Mucosa of stomach (tissue), 1 donor: ENCODE data around the gene TUBB.

Experiments used
- H3K27me3 ChIP-seq: one replicate; pipeline ENCODE4 v1.7.0; 2013; ENCODE audit warnings: mild to moderate bottlenecking, low read length; ENCODE audit not compliant: control insufficient read depth, insufficient read depth
- H3K36me3 ChIP-seq: one replicate; pipeline ENCODE4 v1.7.0; 2013; ENCODE audit warnings: low read length; ENCODE audit not compliant: control insufficient read depth, insufficient read depth
- H3K4me1 ChIP-seq: one replicate; pipeline ENCODE4 v1.7.0; 2013; ENCODE audit warnings: mild to moderate bottlenecking, low read length; ENCODE audit not compliant: control insufficient read depth, insufficient read depth
- H3K4me3 ChIP-seq: one replicate; pipeline ENCODE4 v1.7.0; 2013; ENCODE audit warnings: low read length
- H3K9ac ChIP-seq: one replicate; pipeline ENCODE4 v1.7.0; 2013; ENCODE audit warnings: mild to moderate bottlenecking, low read length, moderate library complexity
- H3K9me3 ChIP-seq: one replicate; pipeline ENCODE4 v1.7.0; 2013; ENCODE audit warnings: mild to moderate bottlenecking, low read length, moderate library complexity; ENCODE audit not compliant: control insufficient read depth
- donor health status: Pancreatic carcinoma.

TUBB gene

GRCh38 chr6:30740540-30740870, 20.4 kb downstream of the TUBB start:
- Histone ChIP-seq H3K4me1 (peaks cover 40% of the 10 kb centered on the region), H3K4me3 (no peak overlapping the region), H3K9me3 (no peaks in the 10 kb centered on the region), H3K9ac (no peak overlapping the region), H3K36me3 (peaks cover 6% of the 10 kb centered on the region), H3K27me3 (no peaks in the 10 kb centered on the region)

DNA sequence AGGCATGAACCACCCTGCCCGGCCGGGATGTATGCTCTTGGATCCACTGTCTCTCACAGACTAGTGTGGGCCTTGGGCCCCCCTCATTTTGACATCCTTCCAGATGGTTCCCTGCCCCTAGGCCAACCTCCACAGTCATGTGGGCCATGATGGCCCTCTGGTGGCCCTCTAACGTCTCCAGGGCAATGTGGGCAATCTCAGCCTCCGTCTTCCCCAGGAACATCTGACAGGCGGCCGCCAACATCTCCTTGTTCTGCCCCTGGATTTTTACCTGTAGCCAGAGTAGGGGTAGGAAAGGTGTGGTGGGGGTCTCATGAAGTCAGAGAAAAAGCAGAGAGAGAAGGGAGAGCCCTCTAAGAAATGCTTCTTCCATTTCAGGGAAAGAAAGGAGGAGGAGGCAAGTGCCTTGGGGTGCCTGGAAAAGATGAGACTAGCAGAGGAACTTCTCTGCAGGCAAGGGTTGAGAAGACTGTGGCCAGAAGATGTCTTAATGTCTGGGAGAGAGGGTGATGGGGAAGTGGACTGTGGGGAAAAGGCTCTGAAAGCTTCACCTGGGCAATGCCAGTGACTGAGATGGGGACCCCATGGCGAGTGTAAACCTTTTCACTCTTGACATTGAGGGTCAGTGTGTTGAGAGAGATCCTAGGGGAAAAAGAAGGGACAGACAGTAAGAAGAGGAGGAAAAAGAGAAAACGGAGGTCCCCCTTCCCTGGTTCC, 21.1 kb downstream of the TUBB start:
- Histone ChIP-seq H3K36me3 (peaks cover 6% of the 10 kb centered on the region), H3K4me1 (peaks cover 40% of the 10 kb centered on the region), H3K9ac (peak overlapping the region; percentile 98), H3K9me3 (no peaks in the 10 kb centered on the region), H3K4me3 (peak overlapping the region; percentile 72), H3K27me3 (no peaks in the 10 kb centered on the region)

- Histone ChIP-seq H3K9ac (peak overlapping the region; percentile 98), H3K36me3 (peaks cover 6% of the 10 kb centered on the region), H3K4me1 (peaks cover 42% of the 10 kb centered on the region), H3K27me3 (no peaks in the 10 kb centered on the region), H3K4me3 (peak overlapping the region; percentile 72), H3K9me3 (no peaks in the 10 kb centered on the region)
These were observed 21.7 kb downstream of the TUBB start for GRCh38 chr6:30741789-30742315.

GRCh38 chr6:30742316-30743098, 22.4 kb downstream of the TUBB start, which contains the start of gene FLOT1:
TSS of gene FLOT1 (minus strand) at chr6:30742687. CDS start at chr6:30742189, 498 bp downstream.
- Histone ChIP-seq H3K4me1 (peaks cover 42% of the 10 kb centered on the region), H3K36me3 (peaks cover 6% of the 10 kb centered on the region), H3K4me3 (peak within 1 kb of the TSS; percentile 72), H3K9ac (peak within 1 kb of the TSS; percentile 98), H3K27me3 (no peaks in the 10 kb centered on the region), H3K9me3 (no peaks in the 10 kb centered on the region)

DNA sequence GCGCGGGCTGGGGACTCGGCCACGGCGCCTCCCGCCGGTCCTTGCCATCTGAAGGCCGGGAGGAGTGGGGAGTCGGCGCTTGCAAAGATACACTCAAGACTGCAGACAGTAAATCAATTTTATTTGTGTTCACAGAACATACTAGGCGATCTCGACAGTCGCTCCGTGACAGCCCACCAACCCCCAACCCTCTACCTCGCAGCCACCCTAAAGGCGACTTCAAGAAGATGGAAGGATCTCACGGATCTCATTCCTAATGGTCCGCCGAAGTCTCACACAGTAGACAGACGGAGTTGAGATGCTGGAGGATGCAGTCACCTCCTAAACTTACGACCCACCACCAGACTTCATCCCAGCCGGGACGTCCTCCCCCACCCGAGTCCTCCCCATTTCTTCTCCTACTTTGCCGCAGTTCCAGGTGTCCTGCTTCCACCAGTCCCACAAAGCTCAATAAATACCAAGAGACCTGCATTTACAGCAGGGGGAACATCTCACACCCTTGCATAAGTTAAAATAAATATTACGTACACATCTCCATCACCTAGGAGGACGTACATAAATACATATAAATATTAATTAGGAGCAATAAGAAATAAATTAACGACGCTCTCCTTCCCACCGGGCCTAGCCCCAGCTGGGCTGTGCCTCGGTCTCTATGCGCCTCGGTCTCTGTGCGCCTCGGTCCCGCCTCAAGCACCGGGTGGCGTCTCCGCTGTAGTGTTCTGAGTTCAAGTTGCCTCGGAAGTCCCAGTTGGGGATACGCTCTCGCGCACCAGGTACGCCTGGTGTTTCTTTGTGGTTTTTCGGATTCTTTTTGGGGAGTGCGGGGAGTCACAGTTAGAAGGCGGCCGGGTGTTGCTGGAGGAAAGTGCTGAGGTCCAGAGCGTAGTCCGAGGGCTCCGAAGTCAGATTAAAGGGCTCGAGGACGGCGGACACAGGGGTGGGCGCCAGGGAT, 23.2 kb downstream of the TUBB start:
- Histone ChIP-seq H3K36me3 (peaks cover 6% of the 10 kb centered on the region), H3K4me3 (peak overlapping the region; percentile 71), H3K27me3 (no peaks in the 10 kb centered on the region), H3K4me1 (peaks cover 44% of the 10 kb centered on the region), H3K9me3 (no peaks in the 10 kb centered on the region), H3K9ac (peak overlapping the region; percentile 98)

- H3K4me1 ChIP-seq = peaks cover 52% of the 10 kb centered on the region
- peak within 1 kb of the TSS; percentile 98 for H3K9ac ChIP-seq
- H3K4me3 ChIP-seq = peak within 1 kb of the TSS; percentile 71
- no peaks in the 10 kb centered on the region for H3K9me3 ChIP-seq
- H3K27me3 ChIP-seq = no peaks in the 10 kb centered on the region
- H3K36me3 ChIP-seq = no peaks in the 10 kb centered on the region
These were observed 24.1 kb downstream of the TUBB start, which contains the start of gene IER3 for GRCh38 chr6:30744054-30744805. TSS of gene IER3 (minus strand) at chr6:30744547. CDS start at chr6:30744518, 29 bp downstream.

GRCh38 chr6:30747300-30747687, 27.1 kb downstream of the TUBB start:
- Histone ChIP-seq H3K4me1 (peaks cover 65% of the 10 kb centered on the region), H3K9ac (no peak overlapping the region), H3K36me3 (no peaks in the 10 kb centered on the region), H3K4me3 (no peak overlapping the region), H3K9me3 (no peaks in the 10 kb centered on the region), H3K27me3 (no peaks in the 10 kb centered on the region)

GRCh38 chr6:30747902-30748769, 28.0 kb downstream of the TUBB start:
- Histone ChIP-seq H3K4me1 (peaks cover 74% of the 10 kb centered on the region), H3K4me3 (peak overlapping the region; percentile 18), H3K36me3 (no peaks in the 10 kb centered on the region), H3K9me3 (no peaks in the 10 kb centered on the region), H3K27me3 (no peaks in the 10 kb centered on the region), H3K9ac (peak overlapping the region; percentile 1)

GRCh38 chr6:30748851-30749540, 28.8 kb downstream of the TUBB start:
- Histone ChIP-seq H3K9ac (peak overlapping the region; percentile 63), H3K4me3 (peak overlapping the region; percentile 18), H3K27me3 (no peaks in the 10 kb centered on the region)

More at GRCh38 chr6:30748851-30749540, 28.8 kb downstream of the TUBB start:
- Histone ChIP-seq H3K36me3 (no peaks in the 10 kb centered on the region), H3K9me3 (no peaks in the 10 kb centered on the region), H3K4me1 (peaks cover 75% of the 10 kb centered on the region)
